ENCODE results near the gene MCTP1. TPM values are rescaled to one million over a fixed set of nuclear protein-coding genes. Genes with fewer than 3 reads are reported as not detected.

MCTP1 gene
- total RNA-seq, 1 experiment from 2014 or later: 16.6 TPM

DNA sequence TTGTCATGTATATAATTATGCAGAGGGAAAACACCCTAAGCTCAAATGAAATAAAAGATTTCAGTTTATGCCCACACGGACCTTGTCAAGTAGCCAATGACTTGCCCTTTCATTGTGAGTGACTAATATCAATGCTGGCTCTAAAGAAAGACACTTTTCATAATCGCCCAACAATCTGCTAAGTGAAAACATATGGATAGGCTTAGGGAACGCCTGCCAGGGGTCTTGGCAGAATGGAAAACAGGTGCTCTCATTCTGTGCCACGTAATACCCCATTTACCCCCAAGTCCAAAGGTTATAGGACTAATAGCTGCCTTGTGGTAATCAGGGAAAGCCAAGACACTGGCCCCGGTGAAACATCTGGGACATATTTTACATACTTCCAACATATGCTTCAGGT lies 508.7 kb downstream of the MCTP1 start:
- DNase-seq (ENCODE audit: low read depth): peak; percentile 25

DNA sequence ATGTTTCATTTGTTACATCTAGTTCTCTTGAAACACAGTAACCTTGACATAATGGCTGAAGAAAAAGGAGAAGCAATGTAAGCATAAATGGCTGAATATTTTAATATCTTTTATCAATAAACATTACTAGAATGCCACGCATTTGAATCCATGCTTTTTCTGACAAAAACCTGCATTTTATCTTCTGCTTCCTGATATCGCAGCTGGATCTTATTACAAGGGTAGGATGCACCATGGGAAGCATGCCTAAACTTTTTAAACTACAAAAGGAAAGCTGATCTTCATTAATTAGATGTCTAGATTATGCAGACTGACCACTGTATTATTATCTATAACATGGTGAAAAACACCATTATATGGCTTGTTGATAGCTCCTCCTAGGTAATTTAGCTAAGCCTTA lies 509.8 kb downstream of the MCTP1 start:
- no peak for DNase-seq (ENCODE audit: low read depth)

DNA sequence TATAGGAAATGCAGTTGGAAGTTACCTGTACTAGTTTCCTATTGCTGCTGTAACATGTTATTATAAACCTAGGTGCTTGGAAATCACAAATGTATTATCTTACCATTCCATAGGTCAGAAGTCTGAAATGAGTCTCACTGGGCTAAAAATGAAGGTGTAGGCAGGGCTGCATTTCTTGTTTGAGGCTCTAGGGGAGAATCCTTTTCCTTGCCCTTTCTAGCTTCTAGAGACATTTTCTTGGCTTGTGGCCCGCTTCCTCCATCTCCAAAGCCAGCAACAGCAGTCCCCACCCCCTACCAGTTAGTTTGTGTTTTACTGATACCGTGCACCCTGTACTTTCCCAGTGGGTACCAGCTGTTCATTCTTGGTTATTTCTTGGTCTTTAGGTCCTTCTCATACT lies 513.2 kb downstream of the MCTP1 start:
- DNase-seq (ENCODE audit: low read depth): no peak

DNA sequence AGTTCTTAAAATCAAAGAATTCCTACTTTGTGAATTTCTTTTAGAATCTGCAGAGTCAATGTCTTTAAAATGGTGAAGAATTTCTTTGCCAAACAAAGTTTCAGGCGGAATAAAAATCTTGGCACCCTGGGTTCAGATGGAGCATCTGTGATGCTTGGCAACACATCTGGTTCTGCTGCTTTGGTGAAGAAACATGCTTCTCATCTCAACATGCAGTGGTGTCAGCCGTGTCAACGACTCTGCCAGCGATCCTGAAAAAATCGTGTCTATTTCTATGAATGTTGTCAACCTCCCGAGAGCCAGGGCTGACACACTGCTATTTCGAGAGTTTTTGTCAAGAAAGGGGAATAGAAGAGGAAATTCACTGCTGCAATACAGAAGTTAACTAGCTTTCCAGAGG lies 514.9 kb downstream of the MCTP1 start:
- no peak for DNase-seq (ENCODE audit: low read depth)

DNA sequence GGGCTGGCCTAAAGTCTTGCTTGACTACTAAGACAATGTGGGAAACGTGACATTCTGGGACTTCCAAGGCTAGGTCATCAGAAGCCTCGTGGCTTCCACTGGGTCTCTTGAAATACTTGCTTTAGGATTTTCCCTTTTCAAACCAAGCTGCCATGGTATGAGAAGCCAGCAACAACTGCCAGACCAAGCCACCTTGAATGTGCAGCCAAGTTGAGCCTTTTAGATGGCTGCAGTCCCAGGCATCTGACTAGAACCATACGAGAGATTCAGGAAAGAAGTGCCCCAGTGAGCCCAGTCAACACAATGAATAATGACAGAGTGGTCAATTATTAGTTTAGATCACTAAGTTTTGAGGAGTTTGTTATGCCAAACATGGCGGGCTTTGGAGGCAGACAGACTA lies 523.1 kb downstream of the MCTP1 start:
- DNase-seq (ENCODE audit: low read depth): no peak

DNA sequence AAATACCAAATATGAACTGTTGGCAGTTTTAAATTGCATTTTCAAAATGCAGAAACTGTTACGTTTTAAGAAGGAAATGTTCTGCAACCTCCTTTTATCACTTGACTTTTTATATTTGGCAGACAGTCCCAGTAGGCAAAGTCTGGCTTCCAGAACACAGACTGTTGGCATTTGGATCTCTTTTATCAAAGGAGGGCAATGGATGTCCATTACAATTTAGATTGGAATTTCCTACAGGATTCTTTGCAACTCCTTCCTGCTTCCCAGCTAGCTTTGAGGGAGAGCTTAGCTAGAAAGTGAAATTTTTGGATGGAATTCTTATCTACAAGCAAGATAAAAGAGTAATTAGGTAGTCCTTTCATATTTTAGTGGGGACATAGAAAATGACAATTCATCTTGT lies 523.8 kb downstream of the MCTP1 start:
- DNase-seq (ENCODE audit: low read depth): no peak

DNA sequence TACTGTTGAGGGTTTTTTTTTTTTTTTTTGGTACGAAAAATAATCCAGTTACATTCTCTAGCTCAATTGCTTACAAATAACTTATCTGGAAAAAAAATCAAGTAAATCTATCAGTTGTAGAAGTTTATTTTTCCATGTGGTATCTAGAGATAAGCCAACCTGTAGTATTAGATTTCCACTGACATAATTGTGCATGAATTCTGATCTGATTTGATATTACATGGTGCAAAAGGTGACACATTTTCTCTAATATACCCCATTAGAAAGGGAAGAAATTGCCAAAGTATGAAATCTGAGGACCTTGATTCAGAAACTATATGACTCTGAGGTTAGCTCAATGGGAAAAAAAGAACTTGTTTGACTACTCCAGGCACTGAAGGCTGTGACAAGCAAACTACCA lies 524.9 kb downstream of the MCTP1 start:
- DNase-seq (ENCODE audit: low read depth): no peak

DNA sequence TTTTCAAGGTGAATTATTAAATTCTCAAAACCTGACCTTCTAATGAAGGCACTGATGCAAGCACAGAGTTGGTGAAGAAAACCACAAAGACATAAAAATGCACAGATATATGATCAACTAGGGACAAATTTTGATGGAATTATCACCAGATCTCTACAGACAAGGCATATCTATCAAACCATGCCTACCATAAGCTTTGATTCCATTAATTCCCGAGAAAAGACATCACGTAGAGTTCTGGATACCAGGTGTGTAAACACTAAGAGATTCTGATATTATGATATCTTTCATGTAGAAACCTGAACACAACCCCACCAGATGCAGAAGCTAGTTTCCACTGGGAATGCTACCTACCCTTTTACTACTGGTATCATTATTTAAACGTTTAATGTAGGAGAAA lies 525.9 kb downstream of the MCTP1 start:
- DNase-seq (ENCODE audit: low read depth): no peak

DNA sequence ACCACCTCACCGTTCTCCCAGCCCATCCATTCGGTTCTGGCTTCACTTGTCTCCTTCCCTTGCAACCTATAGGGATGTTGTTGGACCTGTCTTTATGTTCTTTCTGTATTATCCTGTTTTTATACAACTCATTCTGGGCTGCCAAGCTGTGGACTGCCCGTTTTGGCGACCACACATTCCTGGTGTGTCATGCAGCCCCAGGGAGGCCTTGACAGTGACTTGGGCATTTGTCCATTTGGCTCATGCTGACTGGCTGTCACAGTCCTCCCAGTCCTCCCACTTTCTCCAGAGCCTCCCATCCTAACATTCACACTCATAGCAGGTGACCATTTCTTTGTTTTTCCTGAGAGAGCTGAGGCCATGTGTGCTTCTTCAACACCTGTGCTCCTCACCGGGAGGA lies 530.1 kb downstream of the MCTP1 start:
- no peak for DNase-seq (ENCODE audit: low read depth)

DNA sequence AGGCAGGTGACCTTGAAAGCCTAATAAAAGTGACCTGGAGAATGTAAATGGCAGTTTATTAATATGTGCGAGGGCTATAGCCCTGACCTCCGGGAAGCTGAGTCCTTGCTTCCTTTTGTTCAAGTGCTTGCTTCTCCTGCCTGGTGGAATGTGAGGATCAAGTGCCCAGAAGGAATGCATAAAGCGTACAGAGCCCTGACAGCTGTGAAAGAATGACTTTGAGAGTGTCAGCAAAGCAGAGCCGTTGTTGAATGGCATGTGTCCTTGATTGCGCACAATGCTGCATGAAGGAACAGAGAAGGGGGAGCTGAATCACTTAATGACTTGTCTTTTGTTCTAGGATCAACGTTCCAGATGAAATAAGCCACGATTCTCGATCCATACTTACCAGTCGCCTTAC lies 533.4 kb downstream of the MCTP1 start:
- DNase-seq (ENCODE audit: low read depth): peak; percentile 29

DNA sequence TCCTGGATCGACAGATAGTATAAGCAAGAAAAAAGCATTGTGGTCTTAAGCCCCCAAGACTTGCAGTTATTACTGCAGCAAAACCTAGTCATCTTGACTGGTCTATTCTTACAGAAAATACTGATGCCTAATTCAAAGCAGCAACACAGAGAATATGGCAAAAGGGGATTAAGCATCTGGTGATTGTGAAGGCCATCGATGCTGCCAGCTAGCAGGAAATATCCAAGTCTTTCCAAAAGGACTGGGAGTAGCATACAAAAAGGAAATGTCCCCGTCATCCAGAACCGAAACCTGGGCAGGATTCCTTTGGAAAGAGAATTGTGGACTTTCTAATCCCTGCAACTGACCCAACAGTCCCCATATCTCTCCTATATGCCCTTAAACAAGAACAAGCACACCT lies 534.2 kb downstream of the MCTP1 start:
- no peak for DNase-seq (ENCODE audit: low read depth)

DNA sequence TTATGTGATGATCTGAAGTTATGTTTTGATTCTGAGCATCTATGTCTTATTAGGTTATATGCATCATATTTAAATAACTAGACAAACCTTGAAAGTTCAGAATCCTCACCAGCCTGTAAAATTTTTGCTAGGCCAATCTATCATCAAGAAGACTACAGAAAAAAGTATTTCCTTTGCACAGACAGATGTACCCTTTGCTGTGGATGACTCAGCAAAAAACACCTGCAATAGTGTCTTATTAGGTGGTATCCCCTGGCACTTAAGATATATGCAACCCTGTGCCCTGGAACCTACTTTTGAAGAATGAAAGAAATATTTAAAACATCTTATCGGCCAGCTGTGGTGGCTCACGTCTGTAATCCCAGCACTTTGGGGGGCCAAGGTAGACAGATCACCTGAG lies 535.9 kb downstream of the MCTP1 start:
- no peak for DNase-seq (ENCODE audit: low read depth)

DNA sequence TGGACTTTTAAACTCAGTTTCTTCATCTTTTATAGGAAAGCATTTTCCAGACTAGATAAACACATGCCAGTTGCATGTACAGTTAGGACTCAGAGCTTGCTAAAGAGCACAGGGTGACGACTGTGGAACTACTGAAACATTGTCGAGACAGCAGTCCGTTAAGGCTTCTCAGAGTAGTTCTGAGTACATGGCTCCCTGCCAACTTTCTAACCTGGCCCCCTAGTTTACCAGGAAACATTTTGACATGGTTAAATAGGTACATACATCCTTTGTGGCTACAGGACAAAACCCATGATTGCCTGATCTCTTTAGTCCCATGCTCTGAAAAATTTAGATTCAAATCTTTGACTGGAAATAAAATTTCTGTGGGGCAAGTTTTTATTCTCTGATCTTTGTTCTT lies 536.7 kb downstream of the MCTP1 start:
- no peak for DNase-seq (ENCODE audit: low read depth)

DNA sequence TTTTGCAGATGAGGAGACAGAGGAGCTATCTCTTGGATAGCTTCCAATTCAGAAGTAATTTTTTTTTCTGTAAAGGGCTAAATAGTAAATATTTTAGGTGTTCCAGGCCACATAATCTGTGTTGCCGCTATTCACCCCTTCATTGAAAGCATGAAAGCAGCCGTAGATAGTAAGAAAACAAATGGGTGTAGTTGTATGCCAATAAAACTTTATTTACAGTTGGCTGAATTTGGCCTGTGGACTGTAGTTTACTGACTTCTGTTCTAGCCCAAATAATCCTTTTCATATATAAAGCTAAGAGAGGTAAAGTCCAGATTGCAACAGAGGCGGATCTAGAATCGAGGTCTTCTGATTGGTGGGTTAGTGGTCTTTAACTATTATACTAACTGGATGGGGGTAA lies 537.5 kb downstream of the MCTP1 start:
- DNase-seq (ENCODE audit: low read depth): no peak

DNA sequence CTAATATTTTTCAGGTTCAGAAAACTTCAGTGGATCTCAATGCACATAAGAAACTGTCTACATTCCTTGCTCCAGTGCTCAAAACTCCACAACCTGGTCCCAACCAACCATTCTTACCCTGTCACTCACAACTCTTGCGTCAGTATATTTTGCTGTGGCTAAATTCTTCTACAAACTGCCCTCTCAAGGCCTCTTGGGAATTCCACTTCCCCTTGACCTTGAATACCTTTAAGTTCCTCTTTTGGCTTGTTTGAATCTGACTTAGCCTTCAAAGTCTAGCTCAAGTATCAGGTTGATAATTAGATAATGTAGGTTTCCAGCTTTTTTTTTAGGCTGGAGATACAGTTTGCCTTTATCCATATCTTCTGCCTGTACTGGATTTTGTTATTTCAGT lies 538.2 kb downstream of the MCTP1 start:
- DNase-seq (ENCODE audit: low read depth): peak; percentile 30

DNA sequence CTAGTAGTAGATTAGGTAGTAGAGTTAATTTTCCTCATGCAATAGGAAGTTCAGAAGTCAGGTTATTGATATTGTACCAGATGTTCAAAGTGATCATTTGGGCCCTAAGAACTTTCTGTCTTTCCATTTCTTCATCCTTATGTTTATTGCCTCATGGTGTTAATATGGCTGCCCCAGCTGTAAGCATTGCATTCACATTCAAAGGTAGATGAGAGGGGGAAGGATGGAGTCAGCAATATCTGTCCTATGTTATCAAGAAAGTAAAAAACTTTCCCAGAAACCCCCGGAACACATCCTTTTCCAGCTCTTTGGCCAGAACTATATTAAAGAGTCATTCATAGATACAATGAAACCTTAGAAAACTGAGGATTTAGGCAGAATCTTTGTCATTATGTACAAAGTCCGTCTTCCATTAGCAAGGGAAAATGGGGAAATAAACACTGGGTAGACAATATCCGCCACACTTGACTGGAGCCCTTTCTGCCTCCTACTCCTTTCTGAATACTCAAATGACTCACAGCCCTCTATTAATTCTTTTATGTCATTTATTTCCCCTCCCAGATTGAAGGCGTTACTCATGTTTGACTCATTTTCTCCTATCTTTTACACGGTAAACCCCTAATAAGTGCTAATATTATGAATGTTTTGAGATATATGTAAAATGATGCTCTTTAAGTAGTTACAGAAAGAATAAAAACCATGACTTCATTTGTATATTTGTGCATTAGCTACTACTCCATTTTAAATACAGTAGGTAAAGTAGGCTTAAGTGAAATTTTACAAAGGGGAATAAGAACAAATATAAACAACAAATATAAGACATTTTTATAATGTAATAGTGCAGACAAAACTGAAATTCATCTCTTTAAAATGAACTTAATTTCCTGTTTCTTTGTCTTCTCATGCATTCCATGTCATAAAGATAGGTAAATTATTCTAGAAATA lies 538.8 kb downstream of the MCTP1 start:
- DNase-seq (ENCODE audit: low read depth): peak; percentile 14

DNA sequence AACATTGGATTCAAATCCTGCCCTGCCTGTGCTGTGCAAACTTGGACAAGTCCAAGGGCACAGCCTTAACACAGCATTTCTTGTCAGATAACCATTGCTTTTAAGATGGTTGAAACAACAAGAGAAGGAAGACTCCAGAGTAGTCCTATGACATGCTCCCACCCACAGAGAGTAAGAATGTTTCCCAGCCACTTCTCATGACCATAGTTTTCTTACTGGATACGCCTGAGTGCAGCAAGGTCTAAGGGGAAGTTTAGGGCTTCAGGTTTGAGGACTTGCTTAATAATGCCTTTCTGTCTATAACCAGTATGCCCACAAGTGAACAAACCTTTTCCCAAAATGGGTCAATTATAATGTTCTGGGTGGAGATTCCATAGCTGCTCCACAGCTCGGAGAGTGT lies 540.0 kb downstream of the MCTP1 start:
- DNase-seq (ENCODE audit: low read depth): no peak

DNA sequence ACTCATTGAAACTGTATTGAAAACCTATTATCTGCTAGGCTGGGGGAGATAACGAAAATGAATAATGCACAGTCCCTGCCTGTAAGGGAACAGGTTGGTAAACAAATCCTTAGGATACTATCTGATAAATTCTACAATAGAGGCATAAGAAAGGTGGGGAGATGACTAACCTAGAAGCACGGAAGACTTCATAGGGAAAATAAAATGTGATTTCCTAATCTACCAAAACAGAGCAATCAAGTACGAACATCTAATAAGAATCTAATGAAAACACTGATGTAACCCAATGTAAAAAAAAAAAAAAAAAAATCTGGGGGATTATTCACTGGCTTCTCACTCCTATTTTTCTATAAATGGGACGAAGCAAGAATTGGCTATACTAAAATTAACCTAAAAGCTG lies 542.0 kb downstream of the MCTP1 start:
- no peak for DNase-seq (ENCODE audit: low read depth)

DNA sequence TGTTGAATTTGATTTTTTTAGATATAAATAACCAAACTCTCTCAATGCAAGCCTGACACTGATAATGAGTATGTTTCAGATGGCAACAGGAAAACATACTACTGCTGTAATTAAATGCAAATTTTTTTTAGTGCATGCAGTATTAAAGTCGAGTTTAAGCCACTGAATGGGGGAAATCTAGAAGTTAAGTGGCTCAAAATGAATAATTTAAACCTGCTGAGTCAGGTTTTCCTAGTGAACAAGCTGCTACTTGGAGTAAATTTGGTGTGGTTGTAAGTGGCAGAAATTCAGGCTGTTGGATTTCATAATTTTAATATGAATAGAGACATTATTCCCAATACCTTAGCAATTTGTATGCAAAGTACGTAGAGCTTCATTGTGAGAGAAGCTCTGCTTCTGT lies 544.6 kb downstream of the MCTP1 start:
- no peak for DNase-seq (ENCODE audit: low read depth)

DNA sequence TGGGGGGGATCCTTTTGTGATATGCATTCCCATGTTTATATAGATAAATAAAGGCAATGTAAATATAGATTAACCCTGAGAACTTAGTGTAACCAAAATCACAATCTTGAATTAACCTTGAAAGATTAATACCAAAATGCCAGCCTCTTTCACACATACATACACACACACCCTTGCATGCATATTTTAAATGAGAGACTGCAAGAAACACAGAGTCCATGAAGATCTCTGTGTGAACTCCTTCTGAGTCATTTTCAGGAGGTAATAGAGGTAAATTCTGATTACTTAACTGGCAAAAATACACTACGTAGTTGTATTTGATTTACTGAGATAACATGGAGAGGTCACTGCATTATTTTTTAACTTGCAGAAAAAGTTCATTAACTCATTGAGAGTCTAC lies 548.4 kb downstream of the MCTP1 start:
- no peak for DNase-seq (ENCODE audit: low read depth)

DNA sequence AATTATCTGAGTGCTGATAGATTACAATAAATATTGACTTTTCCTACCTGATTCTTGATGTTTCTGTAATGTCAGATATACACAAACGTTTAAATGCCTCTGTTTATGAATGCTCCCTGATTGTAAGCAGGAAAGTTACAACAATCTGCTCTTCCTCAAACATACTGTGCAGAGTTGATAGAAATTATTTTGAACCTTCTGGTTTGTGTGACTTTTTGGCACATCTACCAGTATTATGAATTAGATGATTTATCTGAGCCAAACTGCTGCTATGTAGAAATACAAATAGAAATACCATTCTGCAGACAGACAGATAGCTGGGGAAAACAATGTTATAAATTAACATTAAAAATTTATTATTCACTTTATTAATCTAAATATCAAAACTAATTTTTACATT lies 553.4 kb downstream of the MCTP1 start:
- DNase-seq (ENCODE audit: low read depth): no peak

DNA sequence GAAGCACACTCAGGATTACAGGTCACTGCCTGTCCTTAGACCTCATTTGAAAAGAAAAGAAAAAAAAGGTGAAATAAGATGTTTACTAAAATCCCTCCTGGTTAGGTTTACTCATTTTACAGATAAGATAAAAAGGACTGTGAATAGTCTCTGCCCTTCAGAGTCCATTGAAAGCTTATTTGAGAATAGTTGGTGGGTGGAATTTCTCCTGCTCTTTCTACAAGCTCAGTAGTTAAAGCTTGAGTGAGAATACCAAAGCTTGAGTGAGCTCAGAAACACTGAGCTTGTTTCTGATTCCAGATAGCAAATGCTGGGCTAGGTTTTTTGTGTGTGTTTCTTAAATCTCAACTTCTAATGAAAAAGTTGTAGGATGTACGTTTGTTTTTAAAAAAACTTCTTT lies 559.8 kb downstream of the MCTP1 start:
- DNase-seq (ENCODE audit: low read depth): no peak

DNA sequence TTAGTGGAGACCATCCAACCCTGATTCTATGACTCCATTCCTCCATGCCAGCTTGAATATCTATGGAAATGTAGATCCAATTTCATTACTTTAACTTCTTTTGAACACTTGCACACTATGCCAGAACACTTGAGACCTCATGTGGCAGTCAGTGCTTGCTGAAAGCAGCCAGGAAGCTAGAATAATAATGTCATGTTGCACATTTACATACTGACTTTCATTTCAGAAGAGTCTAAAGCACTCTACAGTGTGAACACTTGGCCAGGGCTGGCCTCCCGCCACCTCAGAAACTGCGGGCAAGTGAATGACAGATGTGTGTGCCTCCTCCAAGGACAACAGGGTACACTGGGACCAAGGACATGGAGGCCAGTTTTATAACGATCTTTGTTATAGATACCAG lies 569.1 kb downstream of the MCTP1 start:
- no peak for DNase-seq (ENCODE audit: low read depth)

DNA sequence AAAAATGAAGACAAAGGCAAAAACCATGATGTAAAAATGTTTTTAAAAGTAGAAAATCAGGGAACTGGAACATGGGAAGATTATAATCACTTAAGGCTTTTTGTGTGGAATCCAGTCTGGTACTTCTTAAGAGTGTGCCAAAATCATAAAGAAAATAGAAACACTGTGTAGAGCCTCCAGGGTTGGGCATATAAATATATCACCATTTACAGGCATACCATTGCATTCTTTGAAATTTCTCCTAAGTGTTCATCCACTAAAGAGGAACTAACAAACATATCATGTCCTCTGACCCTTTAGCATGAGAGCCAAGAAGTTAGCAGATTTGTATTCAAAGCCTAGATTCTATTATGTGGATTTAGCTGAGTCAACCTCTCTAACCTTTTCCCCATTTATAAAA lies 573.1 kb downstream of the MCTP1 start:
- DNase-seq (ENCODE audit: low read depth): no peak
